DMS153 treated with DMSO at 0.1 percent for 48 hours (cell line): ENCODE data around the gene PPM1E.
A peak's percentile ranks its signal among the peaks of the same experiment; 100 is the strongest.

Experiments
- DNase-seq: peaks from one replicate; lab custom pipeline; 2025; ENCODE audit not compliant: unreplicated experiment; lab: John Stamatoyannopoulos, UW

Gene PPM1E

DNA sequence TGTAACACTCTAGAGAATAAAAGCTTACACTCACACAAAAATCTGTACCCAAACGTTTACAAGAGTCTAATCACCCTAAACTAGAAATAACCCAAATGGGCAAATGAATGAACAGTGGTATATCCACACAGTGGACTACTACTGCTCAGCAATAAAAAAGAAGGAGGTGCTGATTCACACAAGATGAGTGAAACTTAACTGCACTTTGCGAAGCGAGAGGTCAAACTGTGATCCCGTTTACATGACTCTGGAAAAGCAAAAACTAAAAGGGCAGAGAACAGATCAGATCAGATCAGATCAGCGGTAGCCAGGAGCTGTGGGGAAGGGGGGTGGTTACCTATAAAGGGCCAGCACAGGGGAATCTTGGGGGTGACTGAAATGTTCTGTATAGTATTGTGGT, 237.7 kb downstream of the PPM1E start:
- DNase-seq = no peak

DNA sequence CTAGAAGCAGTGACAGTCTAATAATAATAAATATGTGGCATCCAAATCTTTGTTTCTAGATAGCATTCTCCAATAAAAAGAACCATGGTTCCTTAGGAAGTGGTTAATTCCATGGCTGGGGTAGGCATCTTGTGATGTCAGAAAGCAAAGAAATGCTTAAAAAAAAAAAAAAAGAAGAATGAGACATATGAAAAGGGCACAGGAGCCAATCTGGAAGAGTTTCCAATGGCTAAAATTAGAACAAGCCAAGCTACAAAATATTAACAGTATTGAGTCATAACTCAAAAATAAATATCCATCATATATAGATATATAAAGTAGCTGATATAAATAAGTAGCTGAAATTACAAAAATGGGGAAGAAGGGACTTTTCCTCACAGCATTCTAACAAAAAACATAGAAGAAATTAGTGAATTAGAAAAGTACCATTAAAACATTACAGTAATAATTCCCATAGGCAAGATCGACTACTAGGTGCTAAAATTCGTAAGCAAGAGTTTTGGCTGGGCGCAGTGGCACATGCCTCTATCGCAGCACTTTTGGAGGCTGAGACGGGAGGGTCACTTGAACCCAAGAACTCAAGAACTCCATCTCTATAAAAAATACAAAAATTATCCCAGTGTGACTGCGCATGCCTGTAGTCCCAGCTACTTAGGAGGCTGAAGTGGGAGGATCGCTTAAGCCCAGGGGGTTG, 239.7 kb downstream of the PPM1E start:
- DNase-seq = no peak

- no peak for DNase-seq
These were observed 241.3 kb downstream of the PPM1E start for GRCh38 chr17:58996968-58997367.

DNA sequence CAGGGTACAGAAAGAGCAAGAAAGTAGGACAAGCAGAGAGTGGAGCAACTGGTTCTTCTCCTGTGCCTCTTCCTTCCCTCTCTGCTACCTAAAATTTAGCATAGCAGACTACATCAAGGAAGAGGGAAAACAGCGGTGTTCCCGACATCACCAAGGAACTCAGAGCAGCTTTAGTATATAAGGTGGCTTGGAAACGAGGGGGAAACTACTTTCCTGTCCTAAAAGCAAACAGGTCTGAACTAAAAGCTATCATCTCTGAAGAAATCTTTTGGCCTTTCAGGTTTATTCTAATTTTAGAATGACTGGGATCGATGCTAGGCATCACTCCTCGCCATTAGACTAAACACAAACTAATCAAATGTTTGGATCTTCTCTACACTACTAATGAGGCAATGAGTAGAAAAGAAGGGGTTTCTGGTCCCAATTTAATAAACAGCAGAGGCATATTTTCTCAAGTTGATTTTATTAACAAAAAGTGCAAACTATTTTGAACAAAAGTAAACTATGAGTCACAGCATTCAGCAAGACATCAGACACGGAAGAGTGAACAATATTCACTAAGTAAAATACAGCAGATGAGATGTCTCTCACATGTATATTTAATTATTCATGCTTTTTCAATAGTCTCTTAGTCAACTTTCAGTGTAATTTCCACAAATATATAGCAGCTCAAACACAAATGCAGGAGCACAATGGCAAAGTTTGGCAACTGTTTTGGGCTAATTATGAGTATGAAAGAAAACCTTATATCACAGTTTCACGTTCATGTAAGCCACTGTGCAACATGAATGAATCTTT, 242.3 kb downstream of the PPM1E start:
- DNase-seq = no peak

GRCh38 chr17:58998871-58999270, 243.2 kb downstream of the PPM1E start:
- no peak for DNase-seq

GRCh38 chr17:58999500-58999899, 243.8 kb downstream of the PPM1E start:
- no peak for DNase-seq

- no peak for DNase-seq
These were observed 244.4 kb downstream of the PPM1E start for GRCh38 chr17:59000022-59000421.

DNA sequence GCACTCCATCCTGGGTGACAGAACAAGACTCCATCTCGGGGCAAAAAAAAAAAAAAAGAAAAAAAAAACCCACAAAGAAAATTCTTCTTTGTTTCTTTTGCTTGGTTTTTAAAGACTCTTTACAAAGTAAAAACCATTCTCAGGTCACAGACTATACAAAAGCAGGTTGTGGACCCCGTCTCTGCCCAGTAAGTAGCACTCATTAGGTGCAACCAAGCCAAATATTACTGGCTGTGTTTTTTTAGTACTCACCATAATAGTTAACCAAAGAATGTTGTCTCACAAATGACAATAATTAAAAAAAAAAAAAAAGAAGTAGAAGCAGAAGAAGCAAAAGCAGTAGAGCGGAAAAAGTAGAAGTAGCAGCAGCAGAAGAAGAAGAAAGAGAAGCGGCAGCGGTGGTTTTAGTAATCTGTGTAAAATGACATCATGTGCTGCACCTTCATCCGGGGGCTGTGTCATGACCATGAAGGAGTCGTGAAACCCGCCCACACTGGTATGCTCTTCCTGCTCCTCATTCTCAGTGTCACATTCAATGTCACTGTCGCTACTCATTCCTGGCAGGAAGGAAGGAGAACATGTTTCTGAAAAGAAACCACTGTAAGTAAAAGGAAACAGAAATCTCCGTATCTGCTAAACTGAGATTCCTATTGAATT, 245.6 kb downstream of the PPM1E start:
- DNase-seq = no peak

- DNase-seq = no peak
These were observed 246.5 kb downstream of the PPM1E start for GRCh38 chr17:59002126-59002525.

- no peak for DNase-seq
These were observed 247.2 kb downstream of the PPM1E start for GRCh38 chr17:59002848-59003247.

DNA sequence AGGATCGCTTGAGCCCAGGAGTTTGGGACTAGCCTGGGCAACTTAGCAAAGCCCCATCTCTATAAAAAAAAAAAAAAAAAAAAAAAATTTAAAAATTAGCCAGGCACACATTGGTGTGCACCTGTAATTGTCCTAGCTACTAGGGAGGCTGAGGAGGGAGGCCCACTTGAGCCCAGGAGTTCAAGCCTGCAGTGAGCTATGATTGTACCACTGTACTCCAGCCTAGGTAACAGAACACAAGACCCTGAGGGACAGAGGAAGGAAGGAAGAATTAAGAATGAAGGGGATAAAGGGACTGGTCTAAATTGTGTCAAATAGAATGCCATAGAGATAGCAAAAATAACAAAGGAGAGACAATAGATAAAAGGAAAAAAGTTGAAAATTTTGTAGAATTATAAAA, 248.2 kb downstream of the PPM1E start:
- DNase-seq = no peak

GRCh38 chr17:59004338-59005111, 248.9 kb downstream of the PPM1E start:
- peak; percentile 62 for DNase-seq

- no peak for DNase-seq
These were observed 252.3 kb downstream of the PPM1E start for GRCh38 chr17:59007995-59008394.

GRCh38 chr17:59008737-59009136, 253.1 kb downstream of the PPM1E start:
- DNase-seq = no peak

DNA sequence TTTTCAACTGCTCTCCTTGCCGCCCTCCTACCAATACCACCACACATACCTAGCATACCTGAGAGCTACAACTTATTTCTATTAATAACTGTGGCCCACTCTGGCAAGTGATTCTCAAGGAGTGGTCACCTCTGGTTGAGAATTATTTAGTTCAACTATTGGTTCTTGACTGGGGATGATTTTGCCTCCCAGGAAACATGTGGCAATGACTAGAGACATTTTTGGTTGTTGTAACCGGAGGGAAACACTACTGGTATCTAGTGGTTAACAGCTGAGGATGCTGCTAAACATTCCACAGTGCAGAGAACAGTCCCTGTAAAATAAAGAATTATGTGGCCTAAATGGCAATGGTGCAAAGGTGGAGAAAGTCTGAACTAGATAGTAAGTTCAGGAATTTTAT, 254.4 kb downstream of the PPM1E start:
- no peak for DNase-seq

DNA sequence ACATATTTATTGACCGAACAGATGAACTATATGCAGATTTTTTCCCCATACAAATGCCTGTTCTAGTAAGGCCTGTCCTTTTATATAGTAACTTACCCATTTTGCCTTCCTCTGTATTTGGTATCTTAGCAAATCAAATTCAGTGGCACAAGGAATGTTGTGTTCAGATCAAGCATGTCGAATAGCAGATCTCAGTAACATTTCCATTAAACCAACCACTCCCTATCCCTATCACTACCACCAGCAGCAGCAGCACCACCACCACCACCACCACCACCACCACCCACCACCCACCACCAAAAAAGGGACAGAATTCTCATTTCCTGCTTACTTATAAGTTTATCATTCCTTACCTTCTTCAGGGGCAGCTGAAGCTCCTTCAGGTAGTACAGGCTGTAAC, 256.3 kb downstream of the PPM1E start:
- DNase-seq = no peak

DNA sequence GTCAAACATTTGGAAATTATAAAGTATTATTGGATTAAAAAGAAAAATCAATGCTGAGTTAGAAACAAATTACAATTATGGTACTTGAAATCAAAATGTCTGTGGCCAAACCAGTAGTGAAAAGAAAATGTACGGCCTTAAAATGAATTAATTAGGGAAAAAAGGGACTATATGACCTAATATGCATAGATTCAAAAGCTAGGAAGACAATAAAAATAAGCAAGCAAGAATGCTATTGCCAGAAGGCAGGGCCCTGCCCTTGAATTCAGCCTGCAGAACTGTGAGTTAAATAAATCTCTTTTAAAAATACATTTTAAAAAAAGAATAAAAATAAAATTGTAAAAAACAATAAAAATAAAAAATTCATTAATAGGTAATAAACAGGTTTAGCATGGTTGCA, 262.4 kb downstream of the PPM1E start:
- DNase-seq = no peak

DNA sequence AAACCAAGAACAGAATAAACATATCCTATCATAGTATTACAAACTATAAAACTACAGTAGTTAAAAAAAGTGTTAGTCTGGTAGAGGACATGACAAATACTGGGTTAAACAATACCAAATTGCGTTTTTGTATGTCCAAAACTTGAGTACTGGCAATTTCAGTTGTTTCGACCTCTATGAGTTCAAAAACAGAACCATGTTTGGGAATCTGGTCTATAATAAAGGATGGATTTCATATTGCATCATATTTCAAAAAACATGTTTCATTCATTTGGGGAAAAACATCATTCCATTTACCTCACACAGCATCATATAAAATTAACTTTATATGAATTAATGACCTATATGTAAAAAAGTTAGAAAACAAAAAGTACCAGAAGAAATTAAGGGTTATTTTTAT, 269.3 kb downstream of the PPM1E start:
- DNase-seq = no peak

DNA sequence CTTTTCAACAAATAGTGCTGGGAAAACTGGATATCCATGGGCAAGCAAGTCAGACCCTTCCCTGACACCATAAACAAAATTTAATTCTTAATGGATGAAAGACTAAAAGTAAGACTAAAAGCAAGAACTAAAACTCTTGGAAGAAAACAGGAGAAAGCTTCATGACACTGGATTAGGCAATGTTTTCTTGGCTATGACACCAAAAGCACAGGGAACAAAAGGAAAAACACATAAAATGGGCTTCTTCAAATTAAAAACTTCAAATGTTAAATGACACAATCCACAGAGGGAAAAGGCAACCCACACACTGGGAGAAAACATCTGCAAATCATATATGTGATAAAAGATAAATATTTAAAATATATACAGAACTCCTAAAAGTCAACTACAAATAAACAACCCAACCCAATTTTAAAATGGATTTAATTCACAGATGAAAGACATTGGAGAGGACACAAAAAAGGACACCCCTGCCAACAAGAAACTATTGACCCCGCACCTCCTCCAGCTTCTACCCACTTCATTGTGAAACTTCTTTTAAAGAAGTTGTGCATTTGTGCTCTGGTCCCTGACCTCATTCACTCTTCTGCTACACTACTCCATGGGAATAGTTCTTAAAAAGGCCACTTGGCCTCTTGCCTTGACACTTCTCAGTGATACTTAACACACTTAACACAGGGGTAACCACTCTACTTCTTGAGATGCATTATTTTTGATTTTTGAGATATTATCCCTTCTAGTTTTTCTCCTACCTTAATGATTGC, 270.7 kb downstream of the PPM1E start:
- no peak for DNase-seq

- DNase-seq = no peak
These were observed 272.1 kb downstream of the PPM1E start for GRCh38 chr17:59027750-59028149.

DNA sequence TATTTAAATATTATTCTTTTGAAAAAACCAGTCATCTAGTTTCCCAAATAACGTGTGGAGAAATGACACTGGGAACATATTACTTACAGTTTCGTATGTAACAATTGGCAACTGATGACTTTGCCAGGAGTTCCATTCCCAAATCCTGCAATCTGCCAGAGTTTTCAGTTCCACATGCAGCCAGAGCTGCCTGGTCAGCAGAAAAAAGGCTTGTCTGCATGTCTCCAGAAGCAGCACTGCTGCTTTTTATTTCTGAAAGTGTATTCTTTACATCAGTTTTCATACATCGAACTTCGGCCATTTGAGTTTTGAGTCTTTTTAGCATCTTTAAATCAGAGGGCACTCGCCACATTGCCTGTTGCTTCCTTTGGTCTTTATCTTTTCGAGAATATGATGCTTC, 272.7 kb downstream of the PPM1E start:
- no peak for DNase-seq
